ENCODE data around the gene OSBPL2.

The OSBPL2 gene

DNA sequence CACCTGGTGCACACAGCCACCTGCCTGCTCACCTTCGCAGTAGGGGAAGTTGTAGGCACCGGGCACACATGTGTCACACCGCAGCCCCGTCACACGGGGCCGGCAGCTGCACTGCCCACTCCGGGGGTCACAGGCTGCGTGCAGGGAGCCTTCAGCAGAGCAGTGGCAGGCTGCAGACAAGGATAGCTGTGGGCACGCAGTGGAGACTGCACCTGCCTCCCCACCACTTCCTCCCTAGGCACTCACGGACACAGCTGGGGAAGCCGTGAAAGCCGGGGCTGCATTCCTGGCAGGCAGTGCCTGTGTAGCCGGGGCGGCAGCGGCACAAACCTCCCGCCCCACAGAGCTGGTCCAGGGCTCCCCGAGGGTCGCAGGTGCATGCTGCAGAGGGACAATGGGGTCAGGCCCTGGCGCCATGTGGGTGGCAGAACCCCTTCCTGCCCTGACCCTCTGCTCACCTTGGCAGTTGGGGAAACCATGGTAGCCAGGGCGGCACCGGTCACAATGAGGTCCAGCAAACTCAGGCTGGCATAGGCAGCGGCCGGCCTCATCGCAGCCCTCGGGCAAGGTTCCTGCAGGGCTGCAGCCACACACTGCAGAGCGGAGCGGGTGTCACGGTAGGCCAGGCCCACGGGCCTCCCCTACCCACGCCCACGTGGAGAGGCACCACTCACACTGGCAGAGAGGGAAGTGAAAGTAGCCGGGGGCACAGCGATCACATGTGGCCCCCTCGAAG, 99.4 kb downstream of the OSBPL2 start:
- TF ChIP-seq, protein P1, sequence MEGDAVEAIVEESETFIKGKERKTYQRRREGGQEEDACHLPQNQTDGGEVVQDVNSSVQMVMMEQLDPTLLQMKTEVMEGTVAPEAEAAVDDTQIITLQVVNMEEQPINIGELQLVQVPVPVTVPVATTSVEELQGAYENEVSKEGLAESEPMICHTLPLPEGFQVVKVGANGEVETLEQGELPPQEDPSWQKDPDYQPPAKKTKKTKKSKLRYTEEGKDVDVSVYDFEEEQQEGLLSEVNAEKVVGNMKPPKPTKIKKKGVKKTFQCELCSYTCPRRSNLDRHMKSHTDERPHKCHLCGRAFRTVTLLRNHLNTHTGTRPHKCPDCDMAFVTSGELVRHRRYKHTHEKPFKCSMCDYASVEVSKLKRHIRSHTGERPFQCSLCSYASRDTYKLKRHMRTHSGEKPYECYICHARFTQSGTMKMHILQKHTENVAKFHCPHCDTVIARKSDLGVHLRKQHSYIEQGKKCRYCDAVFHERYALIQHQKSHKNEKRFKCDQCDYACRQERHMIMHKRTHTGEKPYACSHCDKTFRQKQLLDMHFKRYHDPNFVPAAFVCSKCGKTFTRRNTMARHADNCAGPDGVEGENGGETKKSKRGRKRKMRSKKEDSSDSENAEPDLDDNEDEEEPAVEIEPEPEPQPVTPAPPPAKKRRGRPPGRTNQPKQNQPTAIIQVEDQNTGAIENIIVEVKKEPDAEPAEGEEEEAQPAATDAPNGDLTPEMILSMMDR (IDR thresholded peaks at IDR 0.05; ENCODE audit: low read depth, low read length), result no peak
- Histone ChIP-seq H3K4me3 (ENCODE audit: low read depth, low read length) (no peak overlapping the region), H3K9me3 (ENCODE audit: severe bottlenecking) (no peaks in the 10 kb centered on the region), H3K27ac (no peak overlapping the region), H3K36me3 (peaks cover 54% of the 10 kb centered on the region), H3K27me3 (ENCODE audit: insufficient read depth, low read depth, severe bottlenecking) (no peaks in the 10 kb centered on the region)
- no peak for DNase-seq

DNA sequence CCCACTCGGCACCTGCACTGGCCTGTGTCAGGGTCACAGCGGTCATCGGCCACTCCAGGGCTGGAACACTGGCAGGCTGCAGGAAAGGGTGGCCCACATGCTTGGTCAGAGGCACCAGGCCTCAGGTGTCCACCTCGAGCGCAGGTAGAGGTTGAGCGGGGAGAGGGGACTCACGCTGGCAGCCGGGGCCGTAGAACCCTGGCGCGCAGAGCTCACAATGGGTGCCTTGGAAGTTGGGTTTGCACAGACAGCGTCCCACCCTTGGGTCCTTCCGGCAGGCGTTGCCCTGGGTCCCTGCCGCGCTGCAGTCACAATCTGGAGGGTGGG, 99.9 kb downstream of the OSBPL2 start:
- DNase-seq, result no peak
- Histone ChIP-seq H3K27me3 (ENCODE audit: insufficient read depth, low read depth, severe bottlenecking) (no peaks in the 10 kb centered on the region), H3K36me3 (peaks cover 59% of the 10 kb centered on the region), H3K27ac (no peak overlapping the region), H3K9me3 (ENCODE audit: severe bottlenecking) (no peaks in the 10 kb centered on the region), H3K4me3 (ENCODE audit: low read depth, low read length) (no peak overlapping the region)
- TF ChIP-seq, protein P1 (IDR thresholded peaks at IDR 0.05; ENCODE audit: low read depth, low read length), result no peak

DNA sequence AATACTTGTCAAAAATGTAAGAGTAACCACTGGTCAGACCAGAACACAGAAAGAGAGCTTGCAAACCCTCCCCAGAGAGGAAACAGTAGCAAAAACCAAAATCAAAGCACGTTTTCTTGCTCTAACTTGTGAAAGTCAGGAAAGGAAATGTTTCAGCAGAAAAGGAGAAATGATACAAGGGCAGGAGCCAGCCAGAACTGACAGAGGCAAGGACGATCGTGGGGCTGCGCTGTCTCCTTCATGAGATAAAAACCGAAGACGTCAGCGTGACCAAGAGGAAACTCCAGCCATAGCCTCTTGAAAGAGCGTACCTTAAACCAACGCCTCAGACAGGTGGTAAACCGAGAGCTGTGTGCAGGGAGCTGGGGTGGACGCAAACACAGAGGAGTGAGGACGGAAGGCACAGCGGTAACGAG, 101.3 kb downstream of the OSBPL2 start:
- H3K27ac ChIP-seq, result no peak overlapping the region
- no peak overlapping the region for H3K4me3 ChIP-seq (ENCODE audit: low read depth, low read length)
- TF ChIP-seq, protein P1 (IDR thresholded peaks at IDR 0.05; ENCODE audit: low read depth, low read length), result no peak
- peaks cover 58% of the 10 kb centered on the region for H3K36me3 ChIP-seq
- no peaks in the 10 kb centered on the region for H3K9me3 ChIP-seq (ENCODE audit: severe bottlenecking)
- H3K27me3 ChIP-seq (ENCODE audit: insufficient read depth, low read depth, severe bottlenecking), result no peaks in the 10 kb centered on the region
- DNase-seq, result no peak

DNA sequence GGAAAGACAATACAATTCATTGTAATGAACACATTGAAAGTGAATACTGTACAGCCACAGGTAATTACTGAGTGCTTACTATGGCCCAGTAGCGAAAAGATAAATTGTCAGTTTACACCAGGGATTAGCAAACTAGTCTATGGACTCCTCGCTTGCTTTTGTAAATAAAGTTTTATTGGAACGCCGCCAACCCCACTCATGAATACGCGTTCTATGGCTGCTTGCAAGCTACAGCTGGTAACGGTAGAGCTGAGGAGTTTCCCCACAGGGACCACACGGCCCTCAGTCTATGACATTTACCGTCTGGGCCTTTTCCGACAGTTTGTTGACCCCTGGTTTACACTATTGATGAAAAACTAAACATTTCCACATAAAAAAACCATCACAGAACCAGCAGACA, 104.6 kb downstream of the OSBPL2 start:
- TF ChIP-seq, protein P1 (IDR thresholded peaks at IDR 0.05; ENCODE audit: low read depth, low read length), result no peak
- H3K4me3 ChIP-seq (ENCODE audit: low read depth, low read length), result no peak overlapping the region
- DNase-seq, result no peak
- no peaks in the 10 kb centered on the region for H3K27me3 ChIP-seq (ENCODE audit: insufficient read depth, low read depth, severe bottlenecking)
- no peak overlapping the region for H3K27ac ChIP-seq
- H3K9me3 ChIP-seq (ENCODE audit: severe bottlenecking), result no peaks in the 10 kb centered on the region
- H3K36me3 ChIP-seq, result peaks cover 74% of the 10 kb centered on the region

DNA sequence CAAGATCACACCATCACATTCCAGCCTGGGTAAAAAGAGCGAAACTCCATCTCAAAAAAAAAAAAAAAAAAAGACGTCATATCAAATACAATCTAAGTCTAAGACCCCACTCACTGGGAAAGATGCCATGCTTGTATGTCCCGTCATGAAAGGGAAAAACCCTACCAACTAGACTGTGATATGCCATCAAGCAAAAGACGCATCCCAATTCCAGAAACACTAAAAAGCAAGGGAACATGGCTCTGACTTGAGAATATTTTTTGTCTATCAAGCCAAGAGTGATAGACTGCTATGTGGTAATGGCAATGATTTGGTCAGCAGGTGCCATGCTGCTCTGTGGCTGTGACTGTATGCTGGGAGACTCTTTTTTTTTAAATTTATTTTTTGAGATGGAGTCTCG, 105.8 kb downstream of the OSBPL2 start:
- H3K9me3 ChIP-seq (ENCODE audit: severe bottlenecking), result peaks cover 3% of the 10 kb centered on the region
- no peak for DNase-seq
- H3K27ac ChIP-seq, result no peak overlapping the region
- H3K27me3 ChIP-seq (ENCODE audit: insufficient read depth, low read depth, severe bottlenecking), result no peaks in the 10 kb centered on the region
- peaks cover 77% of the 10 kb centered on the region for H3K36me3 ChIP-seq
- no peak overlapping the region for H3K4me3 ChIP-seq (ENCODE audit: low read depth, low read length)
- TF ChIP-seq, protein P1 (IDR thresholded peaks at IDR 0.05; ENCODE audit: low read depth, low read length), result no peak

DNA sequence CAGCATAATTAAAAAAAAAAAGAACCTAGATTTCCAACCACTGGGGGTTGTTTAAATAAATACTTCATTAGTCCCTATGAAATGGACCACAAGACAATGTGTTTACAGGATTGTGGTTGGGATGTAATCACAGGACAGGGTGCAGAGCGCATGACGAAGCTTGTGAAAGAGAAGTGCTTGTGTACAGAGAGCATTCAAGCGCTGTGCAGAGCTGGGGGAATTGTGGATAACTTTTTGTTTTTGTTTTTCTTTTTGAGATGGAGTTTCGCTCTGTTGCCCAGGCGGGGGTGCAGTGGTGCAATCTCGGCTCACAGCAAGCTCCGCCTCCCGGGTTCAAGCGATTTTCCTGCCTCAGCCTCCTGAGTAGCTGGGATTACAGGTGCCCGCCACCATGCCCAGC, 106.5 kb downstream of the OSBPL2 start:
- H3K27ac ChIP-seq, result no peak overlapping the region
- no peak overlapping the region for H3K4me3 ChIP-seq (ENCODE audit: low read depth, low read length)
- TF ChIP-seq, protein P1 (IDR thresholded peaks at IDR 0.05; ENCODE audit: low read depth, low read length), result no peak
- peaks cover 3% of the 10 kb centered on the region for H3K9me3 ChIP-seq (ENCODE audit: severe bottlenecking)
- peaks cover 72% of the 10 kb centered on the region for H3K36me3 ChIP-seq
- DNase-seq, result no peak
- H3K27me3 ChIP-seq (ENCODE audit: insufficient read depth, low read depth, severe bottlenecking), result no peaks in the 10 kb centered on the region

Measured in WERI-Rb-1 (cell line).